ENCODE data around the gene ZNF516. TPM values are rescaled to one million over a fixed set of nuclear protein-coding genes. Genes with fewer than 3 reads are reported as not detected.
"Not testable (repeated sequence)": the region's sequence is repeated elsewhere in the genome, so short reads cannot be mapped to it uniquely, and the experiment has no call there.

ZNF516 gene
- total RNA-seq, 3 donors from 2014 or later: 22.0 to 47.9 (median 23.2) TPM

DNA sequence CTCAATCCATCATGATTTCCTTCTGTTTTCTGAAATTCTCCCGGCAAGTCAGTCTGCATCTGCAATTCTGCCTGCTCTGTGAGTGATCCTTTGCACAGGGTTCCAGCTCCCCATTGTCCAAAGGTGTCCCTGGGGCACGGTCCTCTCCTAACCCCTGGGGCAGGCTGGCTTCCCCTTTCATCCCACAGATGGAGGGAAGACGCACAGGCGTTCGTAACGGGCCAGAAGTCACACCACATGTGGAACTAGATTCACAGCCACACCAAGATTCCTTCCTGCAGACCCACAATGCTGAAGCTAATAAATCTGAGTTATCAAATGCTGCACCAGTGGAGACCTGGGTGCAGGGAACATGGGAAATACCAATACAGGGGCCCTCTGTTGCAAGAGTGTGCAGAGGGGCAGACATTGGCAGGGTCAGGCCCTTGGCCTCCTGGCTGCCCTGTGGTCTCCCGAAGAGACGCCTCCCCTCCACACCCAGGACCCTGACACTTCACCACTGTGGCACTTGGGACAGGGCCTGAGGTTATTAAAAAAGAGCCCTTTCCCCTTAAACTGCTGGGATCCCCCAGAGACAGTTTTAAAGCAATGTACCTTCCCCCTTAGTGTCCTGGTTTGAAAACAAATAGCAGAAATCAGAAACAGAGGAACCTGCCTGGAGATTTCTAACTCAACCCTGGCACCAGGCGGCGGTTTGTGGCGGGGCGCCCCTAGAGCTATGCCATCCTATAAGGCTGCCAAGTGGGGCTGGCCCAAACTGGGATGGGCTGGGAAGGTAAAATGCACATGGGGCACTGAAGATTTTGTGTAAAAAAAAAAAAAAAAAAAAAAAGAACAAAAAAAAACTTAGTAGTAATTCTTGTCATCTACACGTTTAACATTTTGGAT, 15.4 kb downstream of the ZNF516 start:
- Histone ChIP-seq H3K9me3 (no peaks in the 10 kb centered on the region), H3K4me1 (ENCODE audit: low read depth) (peaks cover 19% of the 10 kb centered on the region), H3K4me3 (no peak overlapping the region), H3K36me3 (ENCODE audit: low read depth) (no peaks in the 10 kb centered on the region)
- intact Hi-C loops (cut with DNase I, micrococcal nuclease): no loop called here
- DNase-seq: peak in 1 of 3 donors; percentile 40
- TF ChIP-seq, protein P1, sequence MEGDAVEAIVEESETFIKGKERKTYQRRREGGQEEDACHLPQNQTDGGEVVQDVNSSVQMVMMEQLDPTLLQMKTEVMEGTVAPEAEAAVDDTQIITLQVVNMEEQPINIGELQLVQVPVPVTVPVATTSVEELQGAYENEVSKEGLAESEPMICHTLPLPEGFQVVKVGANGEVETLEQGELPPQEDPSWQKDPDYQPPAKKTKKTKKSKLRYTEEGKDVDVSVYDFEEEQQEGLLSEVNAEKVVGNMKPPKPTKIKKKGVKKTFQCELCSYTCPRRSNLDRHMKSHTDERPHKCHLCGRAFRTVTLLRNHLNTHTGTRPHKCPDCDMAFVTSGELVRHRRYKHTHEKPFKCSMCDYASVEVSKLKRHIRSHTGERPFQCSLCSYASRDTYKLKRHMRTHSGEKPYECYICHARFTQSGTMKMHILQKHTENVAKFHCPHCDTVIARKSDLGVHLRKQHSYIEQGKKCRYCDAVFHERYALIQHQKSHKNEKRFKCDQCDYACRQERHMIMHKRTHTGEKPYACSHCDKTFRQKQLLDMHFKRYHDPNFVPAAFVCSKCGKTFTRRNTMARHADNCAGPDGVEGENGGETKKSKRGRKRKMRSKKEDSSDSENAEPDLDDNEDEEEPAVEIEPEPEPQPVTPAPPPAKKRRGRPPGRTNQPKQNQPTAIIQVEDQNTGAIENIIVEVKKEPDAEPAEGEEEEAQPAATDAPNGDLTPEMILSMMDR (IDR thresholded peaks at IDR 0.05): no peak
- ATAC-seq: no peak

DNA sequence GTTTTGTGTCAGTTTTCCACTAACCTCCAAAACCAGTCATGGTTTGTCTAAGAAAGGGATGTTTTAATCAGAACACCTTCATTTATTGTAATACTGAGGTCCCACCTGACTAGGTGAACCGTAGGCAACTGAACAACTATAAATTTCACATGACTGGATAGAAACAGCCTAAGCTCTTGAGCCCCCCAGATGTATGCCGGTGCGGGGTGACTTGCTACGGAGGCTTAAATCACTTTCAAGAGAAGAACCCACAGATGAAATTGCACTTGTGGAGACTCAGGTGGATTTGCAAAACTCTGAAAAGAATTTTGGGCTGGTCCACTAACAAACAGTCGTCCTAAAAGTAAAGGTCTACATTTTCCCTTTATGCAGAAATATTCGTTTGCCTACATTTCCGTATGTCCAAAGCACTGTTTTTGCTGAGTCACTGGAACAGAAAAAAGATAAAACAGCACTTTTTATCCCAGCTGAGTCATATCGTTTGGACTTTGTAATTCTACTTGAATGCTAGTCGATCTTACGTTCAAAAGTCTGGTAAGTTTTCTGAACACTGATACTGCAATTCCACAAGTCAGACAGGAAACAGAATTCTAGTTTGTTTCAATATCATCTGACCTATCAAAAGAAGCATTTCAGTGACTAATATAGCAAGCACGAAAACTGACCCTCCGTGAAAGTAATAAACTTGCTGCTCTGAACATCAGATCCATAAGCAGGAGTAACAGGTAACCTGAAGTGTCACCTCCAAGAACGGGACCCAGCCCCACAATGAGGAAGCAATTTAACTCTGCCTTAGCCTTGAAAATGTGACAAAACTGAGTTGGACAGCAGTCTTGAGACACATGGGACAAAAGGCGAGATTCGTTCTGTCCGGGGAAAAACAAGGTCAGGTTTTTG, 18.1 kb downstream of the ZNF516 start:
- Histone ChIP-seq H3K4me3 (no peak overlapping the region), H3K4me1 (ENCODE audit: low read depth) (peaks cover 19% of the 10 kb centered on the region), H3K36me3 (ENCODE audit: low read depth) (no peaks in the 10 kb centered on the region), H3K9me3 (no peaks in the 10 kb centered on the region)
- TF ChIP-seq, protein P1 (IDR thresholded peaks at IDR 0.05): no peak
- intact Hi-C loops (cut with DNase I, micrococcal nuclease): no loop called here
- peak in 1 of 3 donors; percentile 46 for DNase-seq
- ATAC-seq: peak; percentile 87

DNA sequence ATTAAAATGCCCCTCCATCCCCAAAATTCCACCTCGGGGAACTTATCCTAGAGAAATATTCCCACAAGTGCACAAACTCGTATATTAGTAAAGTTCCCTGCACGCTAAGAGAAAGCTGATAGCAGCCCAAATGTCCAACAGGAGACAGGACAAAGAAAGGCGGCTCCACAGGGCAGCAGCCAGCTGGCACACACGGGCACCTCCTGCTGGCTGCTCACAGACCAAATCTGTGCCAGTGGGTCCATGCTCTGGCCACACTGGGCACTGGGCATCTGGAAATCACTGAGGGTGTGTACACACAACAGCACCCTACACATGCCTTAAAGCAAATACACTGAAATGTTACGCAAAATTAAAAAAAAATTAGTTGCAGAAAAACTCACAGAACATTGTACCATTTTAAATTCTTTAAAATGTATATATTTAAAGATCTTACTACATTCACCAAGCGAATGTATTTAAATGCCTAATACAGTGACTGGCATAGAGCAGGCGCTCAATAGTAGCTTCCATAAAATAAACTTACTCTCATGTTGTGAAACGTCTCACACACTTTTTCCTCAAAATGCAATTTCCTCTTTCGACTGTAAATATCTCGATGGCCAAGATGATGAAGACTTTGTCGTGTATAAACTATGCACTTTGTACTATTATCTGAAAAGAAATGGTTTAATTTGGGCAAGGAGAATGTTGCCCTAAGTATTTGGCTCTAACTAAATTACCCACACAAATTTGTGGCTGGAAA, 19.4 kb downstream of the ZNF516 start:
- no peak for ATAC-seq
- Histone ChIP-seq H3K4me1 (ENCODE audit: low read depth) (peaks cover 19% of the 10 kb centered on the region), H3K36me3 (ENCODE audit: low read depth) (no peaks in the 10 kb centered on the region), H3K9me3 (no peaks in the 10 kb centered on the region), H3K4me3 (no peak overlapping the region)
- intact Hi-C loops (cut with DNase I, micrococcal nuclease): no loop called here
- no peak for DNase-seq
- TF ChIP-seq, protein P1 (IDR thresholded peaks at IDR 0.05): no peak

DNA sequence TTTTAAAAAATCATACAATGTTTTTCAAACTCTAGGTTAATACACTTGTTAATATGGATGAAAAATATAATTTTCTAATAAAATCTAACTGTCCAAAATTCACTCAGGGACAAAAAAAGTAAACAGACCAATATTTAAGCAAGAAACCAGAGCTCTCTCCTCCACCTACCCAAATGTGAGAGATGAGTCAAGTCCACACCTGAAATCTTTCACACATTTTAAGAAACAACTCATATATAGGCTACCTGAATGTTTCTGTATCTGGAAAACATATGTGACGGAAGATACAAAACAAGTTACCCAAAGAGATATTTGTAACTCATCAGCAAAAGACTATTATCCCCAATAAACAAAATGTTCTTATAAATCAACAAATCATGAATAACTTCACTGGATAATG, 20.2 kb downstream of the ZNF516 start:
- H3K4me1 ChIP-seq (ENCODE audit: low read depth): peaks cover 19% of the 10 kb centered on the region
- H3K36me3 ChIP-seq (ENCODE audit: low read depth): no peaks in the 10 kb centered on the region
- TF ChIP-seq, protein P1 (IDR thresholded peaks at IDR 0.05): no peak
- ATAC-seq (no peak), DNase-seq (no peak)
- no peak overlapping the region for H3K4me3 ChIP-seq
- intact Hi-C loops (cut with DNase I, micrococcal nuclease): no loop called here
- no peaks in the 10 kb centered on the region for H3K9me3 ChIP-seq

DNA sequence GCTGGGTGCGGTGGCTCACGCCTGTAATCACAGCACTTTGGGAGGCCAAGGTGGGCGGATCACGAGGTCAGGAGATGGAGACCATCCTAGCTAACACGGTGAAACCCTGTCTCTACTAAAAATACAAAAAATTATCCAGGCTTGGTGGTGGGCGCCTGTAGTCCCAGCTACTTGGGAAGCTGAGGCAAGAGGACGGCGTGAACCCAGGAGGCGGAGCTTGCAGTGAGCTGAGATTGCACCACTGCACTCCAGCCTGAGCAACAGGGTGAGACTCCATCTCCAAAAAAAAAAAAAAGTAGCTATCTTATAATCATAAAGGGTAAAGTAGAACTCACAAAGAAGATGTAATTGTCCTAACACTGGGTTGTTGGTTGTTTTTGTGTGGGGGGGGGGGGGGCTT, 21.5 kb downstream of the ZNF516 start:
- H3K36me3 ChIP-seq (ENCODE audit: low read depth); H3K9me3 ChIP-seq; intact Hi-C loops (cut with DNase I, micrococcal nuclease); DNase-seq; ATAC-seq; H3K4me3 ChIP-seq: not testable (repeated sequence)
- H3K4me1 ChIP-seq (ENCODE audit: low read depth): peaks cover 19% of the 10 kb centered on the region
